H9 (cell line): ENCODE measurements around the gene ITM2B. TPM values are rescaled to one million over a fixed set of nuclear protein-coding genes. Genes with fewer than 3 reads are reported as not detected.

Source experiments
- DNase-seq: peaks from one replicate; pipeline ENCODE4 v3.0.0-alpha.2; 2017
- H2AFZ ChIP-seq: one replicate; pipeline ENCODE4 v1.6.1; 2013; ENCODE audit warnings: mild to moderate bottlenecking, low read length, control low read depth, moderate library complexity
- H2AK5ac ChIP-seq: 2 replicates; pipeline ENCODE4 v1.6.1; 2013; ENCODE audit warnings: low read length, control low read depth, mixed read lengths; ENCODE audit not compliant: insufficient read length
- H2BK120ac ChIP-seq: one replicate; pipeline ENCODE4 v1.6.1; 2013; ENCODE audit warnings: low read depth, mild to moderate bottlenecking, low read length, control low read depth, inconsistent platforms; ENCODE audit not compliant: poor library complexity, severe bottlenecking
- H2BK12ac ChIP-seq: 2 replicates; pipeline ENCODE4 v1.6.1; 2013; ENCODE audit warnings: low read length, control low read depth, mixed read lengths, low read depth; ENCODE audit not compliant: insufficient read length
- H2BK15ac ChIP-seq: 2 replicates; pipeline ENCODE4 v1.6.1; 2013; ENCODE audit warnings: low read depth, low read length, control low read depth
- H2BK20ac ChIP-seq: one replicate; pipeline ENCODE4 v1.6.1; 2013; ENCODE audit warnings: low read depth, mild to moderate bottlenecking, low read length, control low read depth, inconsistent platforms; ENCODE audit not compliant: poor library complexity, severe bottlenecking
- H2BK5ac ChIP-seq: 2 replicates; pipeline ENCODE4 v1.6.1; 2013; ENCODE audit warnings: low read length, control low read depth, mixed read lengths; ENCODE audit not compliant: insufficient read length
- H3K14ac ChIP-seq: 2 replicates; pipeline ENCODE4 v1.6.1; 2013; ENCODE audit warnings: low read length, control low read depth; ENCODE audit not compliant: insufficient read depth
- H3K18ac ChIP-seq: 2 replicates; pipeline ENCODE4 v1.6.1; 2013; ENCODE audit warnings: low read depth, mild to moderate bottlenecking, mixed read lengths, low read length, control low read depth; ENCODE audit not compliant: insufficient read length
- H3K23ac ChIP-seq: 2 replicates; pipeline ENCODE4 v1.6.1; 2013; ENCODE audit warnings: low read length, control low read depth, mixed read lengths, low read depth; ENCODE audit not compliant: insufficient read length
- H3K23me2 ChIP-seq: 2 replicates; pipeline ENCODE4 v1.6.1; 2013; ENCODE audit warnings: low read depth, mild to moderate bottlenecking, mixed read lengths, low read length, control low read depth; ENCODE audit not compliant: insufficient read length, poor library complexity, severe bottlenecking
- H3K27ac ChIP-seq: 2 replicates; pipeline ENCODE4 v1.5.1; 2013; ENCODE audit warnings: low read length, control low read depth, mixed read lengths, low read depth; ENCODE audit not compliant: insufficient read length
- H3K27me3 ChIP-seq: 2 replicates; pipeline ENCODE4 v1.6.1; 2013; ENCODE audit warnings: low read length, control low read depth, inconsistent platforms; ENCODE audit not compliant: insufficient read depth
- H3K4ac ChIP-seq: 2 replicates; pipeline ENCODE4 v1.6.1; 2013; ENCODE audit warnings: low read depth, mild to moderate bottlenecking, control low read depth, inconsistent platforms, low read length, moderate library complexity
- H3K4me1 ChIP-seq: 2 replicates; pipeline ENCODE4 v1.6.1; 2013; ENCODE audit warnings: low read length, control low read depth, inconsistent platforms; ENCODE audit not compliant: insufficient read depth
- H3K4me2 ChIP-seq: 2 replicates; pipeline ENCODE4 v1.6.1; 2013; ENCODE audit warnings: low read length, control low read depth, mixed read lengths; ENCODE audit not compliant: insufficient read length, insufficient read depth
- H3K56ac ChIP-seq: 2 replicates; pipeline ENCODE4 v1.6.1; 2013; ENCODE audit warnings: low read depth, mild to moderate bottlenecking, mixed read lengths, low read length, control low read depth; ENCODE audit not compliant: insufficient read length
- H3K79me1 ChIP-seq: 2 replicates; pipeline ENCODE4 v1.6.1; 2013; ENCODE audit warnings: low read depth, mild to moderate bottlenecking, moderate library complexity, low read length, control low read depth, inconsistent platforms; ENCODE audit not compliant: insufficient read depth, poor library complexity, severe bottlenecking
- H3K79me2 ChIP-seq: 2 replicates; pipeline ENCODE4 v1.6.1; 2013; ENCODE audit warnings: low read length, control low read depth, inconsistent platforms; ENCODE audit not compliant: insufficient read depth
- H3K9ac ChIP-seq: 2 replicates; pipeline ENCODE4 v1.6.1; 2013; ENCODE audit warnings: low read length, control low read depth, mixed read lengths; ENCODE audit not compliant: insufficient read length; ENCODE audit errors: extremely low read depth
- H3K9me3 ChIP-seq: one replicate; pipeline ENCODE4 v1.6.1; 2013; ENCODE audit warnings: low read depth, low read length, inconsistent platforms; ENCODE audit not compliant: control insufficient read depth
- H3T11ph ChIP-seq: one replicate; pipeline ENCODE4 v1.6.1; 2013; ENCODE audit warnings: mild to moderate bottlenecking, low read length, control low read depth, inconsistent platforms
- H4K20me1 ChIP-seq: one replicate; pipeline ENCODE4 v1.6.1; 2013; ENCODE audit not compliant: control insufficient read depth, insufficient read length, insufficient read depth
- H4K5ac ChIP-seq: 2 replicates; pipeline ENCODE4 v1.6.1; 2013; ENCODE audit warnings: low read depth, mild to moderate bottlenecking, mixed read lengths, low read length, control low read depth; ENCODE audit not compliant: insufficient read length
- H4K8ac ChIP-seq: replicated peaks from 2 replicates; pipeline ENCODE4 v1.6.1; 2013; ENCODE audit warnings: low read length, control low read depth, mixed read lengths, low read depth; ENCODE audit not compliant: insufficient read length
- H4K91ac ChIP-seq: 2 replicates; pipeline ENCODE4 v1.6.1; 2013; ENCODE audit warnings: low read depth, mild to moderate bottlenecking, moderate library complexity, mixed read lengths, low read length, control low read depth; ENCODE audit not compliant: insufficient read length
- H3K27ac Mint-ChIP-seq, 3 experiments: 2 replicates in 2 of 3; 3 replicates in 1 of 3; pipeline ENCODE4 v1.8.0; 2020 to 2021; ENCODE audit warnings: mixed read lengths in 3 of 3, mild to moderate bottlenecking in 1 of 3, moderate library complexity in 1 of 3
- H3K27me3 Mint-ChIP-seq: 2 replicates; pipeline ENCODE4 v1.8.0; 2021; ENCODE audit warnings: low read depth, mild to moderate bottlenecking, moderate library complexity, mixed read lengths
- H3K36me3 Mint-ChIP-seq, 3 experiments: 2 replicates in 2 of 3; 3 replicates in 1 of 3; pipeline ENCODE4 v1.8.0; 2020 to 2021; ENCODE audit warnings: low read depth in 3 of 3, mixed read lengths in 3 of 3; ENCODE audit not compliant: insufficient read depth in 1 of 3
- H3K4me1 Mint-ChIP-seq, 2 experiments: 2 replicates each; pipeline ENCODE4 v1.8.0; 2020; ENCODE audit warnings: mixed read lengths in 2 of 2
- H3K4me3 Mint-ChIP-seq, 2 experiments: 2 replicates in 1 of 2; 3 replicates in 1 of 2; pipeline ENCODE4 v1.8.0; 2020 to 2021; ENCODE audit warnings: mild to moderate bottlenecking in 2 of 2, mixed read lengths in 2 of 2, moderate library complexity in 1 of 2
- H3K9me3 Mint-ChIP-seq, 2 experiments: 2 replicates in 1 of 2; 3 replicates in 1 of 2; pipeline ENCODE4 v1.8.0; 2020; ENCODE audit warnings: mild to moderate bottlenecking in 2 of 2, mixed read lengths in 2 of 2, moderate library complexity in 1 of 2
- WGBS: extraction: QIAGEN DNeasy Blood & Tissue Kit; methylation state at CpG from one replicate; pipeline ENCODE4 v1.1.7; 2013; ENCODE audit warnings: missing lambda C conversion rate, low lambda C conversion rate, mixed read lengths; ENCODE audit not compliant: insufficient read length; ENCODE audit errors: extremely low coverage; 5-methylcytosine and 5-hydroxymethylcytosine counted together
- long read RNA-seq: library from polyadenylated mRNA; unstranded; transcript quantifications from one replicate; pipeline ENCODE4 v2.0.0, GENCODE V29; 2020
- total RNA-seq: library from RNA; stranded (reverse); gene quantifications from 2 replicates; pipeline ENCODE4 v1.2.1, GENCODE V29; 2021
- TF ChIP-seq, protein P1 (sequence below): fragments of 200-600 bp; sonication (generic); conservative IDR thresholded peaks from 3 replicates; pipeline ENCODE4 v1.8.0; 2021; ENCODE audit warnings: antibody characterized with exemption, mild to moderate bottlenecking

ITM2B gene
- total RNA-seq: 175 and 177 TPM in 2 replicates
- long read RNA-seq, full-length matches to known transcripts: 1,140 of 1,167 reads
- long read RNA-seq, partial matches to known transcripts: 11 of 1,167 reads
- long read RNA-seq, other reads (novel, unspliced or antisense): 16 of 1,167 reads

DNA sequence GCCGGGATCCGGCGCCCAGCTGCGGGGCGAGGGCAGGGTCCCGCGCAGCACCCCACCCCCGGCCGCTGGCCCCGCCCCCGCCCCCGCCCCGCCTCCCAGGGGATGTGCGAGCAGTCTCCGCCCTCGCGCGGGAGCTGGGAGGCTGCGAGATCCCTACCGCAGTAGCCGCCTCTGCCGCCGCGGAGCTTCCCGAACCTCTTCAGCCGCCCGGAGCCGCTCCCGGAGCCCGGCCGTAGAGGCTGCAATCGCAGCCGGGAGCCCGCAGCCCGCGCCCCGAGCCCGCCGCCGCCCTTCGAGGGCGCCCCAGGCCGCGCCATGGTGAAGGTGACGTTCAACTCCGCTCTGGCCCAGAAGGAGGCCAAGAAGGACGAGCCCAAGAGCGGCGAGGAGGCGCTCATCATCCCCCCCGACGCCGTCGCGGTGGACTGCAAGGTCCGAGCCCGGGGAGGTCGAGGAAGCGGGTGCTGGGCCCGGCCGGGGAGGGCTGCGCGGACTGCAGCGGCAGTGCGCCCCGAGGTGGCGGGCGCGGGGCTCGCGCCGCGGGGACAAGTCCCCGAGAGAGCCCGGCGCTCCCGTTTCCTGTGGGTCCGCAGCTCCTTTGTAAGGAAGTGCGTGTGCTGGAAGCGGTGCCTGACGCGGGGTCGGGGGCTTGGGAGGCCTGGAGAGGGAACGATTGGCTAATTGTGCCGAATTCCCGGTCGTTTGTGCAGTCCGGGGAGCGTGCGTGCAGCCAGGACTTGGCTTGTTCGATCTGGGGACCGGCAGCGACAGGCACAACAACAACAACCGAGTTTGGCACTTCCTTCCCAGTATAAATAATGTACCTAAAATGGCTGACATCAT, at the start of gene ITM2B:
TSS of gene ITM2B (plus strand) at position 161 of the 843 bp plus-strand sequence. CDS start at position 316, 155 bp downstream.
- H3K27me3 Mint-ChIP-seq: no peaks in the 10 kb centered on the region; the same call in 1 of the 2 replicates

More for the DNA sequence above, at the start of gene ITM2B:
- H3K79me1 ChIP-seq: no peaks in the 10 kb centered on the region
- peak within 1 kb of the TSS; percentile 100 for H3K9ac ChIP-seq
- peaks cover 3% of the 10 kb centered on the region for H3K23me2 ChIP-seq
- H3K9me3 ChIP-seq: no peaks in the 10 kb centered on the region
- Mint-ChIP-seq H3K4me1 (peaks cover 41 to 45% of the 10 kb centered on the region in 2 experiments), H3K9me3 (no peaks in the 10 kb centered on the region; a peak in 1 of 5 replicates), H3K4me3 (peak within 1 kb of the TSS; percentile 97), H3K36me3 (peaks cover 0 to 3% (median 0%) of the 10 kb centered on the region in 3 experiments; a peak in 2 of 7 replicates), H3K27ac (peak within 1 kb of the TSS; percentile 74 to 99 (median 98))
- no peaks in the 10 kb centered on the region for H4K20me1 ChIP-seq
- no CpG with 5 or more reads among the region's 94 CpGs for WGBS
- H2BK12ac ChIP-seq: no peak within 1 kb of the TSS
- peak within 1 kb of the TSS; percentile 29 for H4K8ac ChIP-seq
- H3K27ac ChIP-seq: peak within 1 kb of the TSS; percentile 58
- H3K4me1 ChIP-seq: peaks cover 4% of the 10 kb centered on the region; the same call in 1 of the 2 replicates
- H3K79me2 ChIP-seq: peaks cover 7% of the 10 kb centered on the region; the same call in 1 of the 2 replicates
- H2AK5ac ChIP-seq: peak within 1 kb of the TSS; percentile 24
- H2AFZ ChIP-seq: peak within 1 kb of the TSS; percentile 66
- no peak within 1 kb of the TSS for H4K91ac ChIP-seq
- peak within 1 kb of the TSS; percentile 64 for H3K56ac ChIP-seq
- peak within 1 kb of the TSS; percentile 100 for H3K4me2 ChIP-seq
- no peak within 1 kb of the TSS for H2BK120ac ChIP-seq
- peak within 1 kb of the TSS; percentile 45 for H2BK5ac ChIP-seq
- no peaks in the 10 kb centered on the region; the same call in 1 of the 2 replicates for H3K27me3 ChIP-seq
- TF ChIP-seq, protein P1, sequence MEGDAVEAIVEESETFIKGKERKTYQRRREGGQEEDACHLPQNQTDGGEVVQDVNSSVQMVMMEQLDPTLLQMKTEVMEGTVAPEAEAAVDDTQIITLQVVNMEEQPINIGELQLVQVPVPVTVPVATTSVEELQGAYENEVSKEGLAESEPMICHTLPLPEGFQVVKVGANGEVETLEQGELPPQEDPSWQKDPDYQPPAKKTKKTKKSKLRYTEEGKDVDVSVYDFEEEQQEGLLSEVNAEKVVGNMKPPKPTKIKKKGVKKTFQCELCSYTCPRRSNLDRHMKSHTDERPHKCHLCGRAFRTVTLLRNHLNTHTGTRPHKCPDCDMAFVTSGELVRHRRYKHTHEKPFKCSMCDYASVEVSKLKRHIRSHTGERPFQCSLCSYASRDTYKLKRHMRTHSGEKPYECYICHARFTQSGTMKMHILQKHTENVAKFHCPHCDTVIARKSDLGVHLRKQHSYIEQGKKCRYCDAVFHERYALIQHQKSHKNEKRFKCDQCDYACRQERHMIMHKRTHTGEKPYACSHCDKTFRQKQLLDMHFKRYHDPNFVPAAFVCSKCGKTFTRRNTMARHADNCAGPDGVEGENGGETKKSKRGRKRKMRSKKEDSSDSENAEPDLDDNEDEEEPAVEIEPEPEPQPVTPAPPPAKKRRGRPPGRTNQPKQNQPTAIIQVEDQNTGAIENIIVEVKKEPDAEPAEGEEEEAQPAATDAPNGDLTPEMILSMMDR: peak; percentile 47
- no peak within 1 kb of the TSS for H2BK15ac ChIP-seq
- no peak within 1 kb of the TSS; the same call in 1 of the 2 replicates for H3K4ac ChIP-seq
- H3K14ac ChIP-seq: peak within 1 kb of the TSS; percentile 98
- peak within 1 kb of the TSS; percentile 99 for H3K18ac ChIP-seq
- peak; percentile 80 for DNase-seq
- H2BK20ac ChIP-seq: no peak within 1 kb of the TSS
- H4K5ac ChIP-seq: peak within 1 kb of the TSS; percentile 98
- no peak within 1 kb of the TSS for H3T11ph ChIP-seq
- H3K23ac ChIP-seq: peak within 1 kb of the TSS; percentile 9
